ENCODE results near the gene PYROXD2. TPM values are rescaled to one million over a fixed set of nuclear protein-coding genes. Genes with fewer than 3 reads are reported as not detected.
A peak's percentile ranks its signal among the peaks of the same experiment; 100 is the strongest.

PYROXD2 gene
- total RNA-seq, 1 donor from 2014 or later: 5.6 TPM

DNA sequence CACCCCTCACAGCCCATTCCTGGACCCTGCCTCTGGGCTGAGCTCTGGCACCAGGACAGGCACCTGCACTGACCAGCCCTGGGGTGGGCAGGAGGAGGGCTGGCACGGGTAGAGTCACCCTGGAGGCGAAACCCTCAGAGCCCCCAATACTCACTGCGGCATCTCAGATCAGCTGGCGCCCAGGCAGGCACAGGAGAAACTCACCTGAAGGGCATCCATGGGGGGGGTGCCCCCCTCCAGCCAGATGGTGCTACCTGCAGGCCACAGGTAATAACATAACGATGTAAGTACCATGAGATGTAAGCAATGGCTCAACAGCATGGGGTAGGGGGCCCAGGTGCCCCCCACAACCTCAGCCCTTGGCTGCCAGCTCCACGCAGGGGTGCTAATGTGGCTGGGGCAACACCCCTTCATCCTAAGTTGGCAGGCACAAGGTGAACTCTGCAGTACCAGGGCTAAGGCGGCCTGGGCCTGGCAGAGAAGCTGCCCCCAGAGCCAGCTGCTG, 12.1 kb upstream of the PYROXD2 start:
- intact Hi-C loops (cut with DNase I): no loop called here
- H3K27ac ChIP-seq: no peak overlapping the region
- H3K27me3 ChIP-seq: no peaks in the 10 kb centered on the region
- DNase-seq (ENCODE audit: low spot score in 2 of 2): peak in 1 of 2 donors; percentile 59
- H3K36me3 ChIP-seq: peaks cover 51 to 84% of the 10 kb centered on the region in 2 donors
- TF ChIP-seq, protein P1, sequence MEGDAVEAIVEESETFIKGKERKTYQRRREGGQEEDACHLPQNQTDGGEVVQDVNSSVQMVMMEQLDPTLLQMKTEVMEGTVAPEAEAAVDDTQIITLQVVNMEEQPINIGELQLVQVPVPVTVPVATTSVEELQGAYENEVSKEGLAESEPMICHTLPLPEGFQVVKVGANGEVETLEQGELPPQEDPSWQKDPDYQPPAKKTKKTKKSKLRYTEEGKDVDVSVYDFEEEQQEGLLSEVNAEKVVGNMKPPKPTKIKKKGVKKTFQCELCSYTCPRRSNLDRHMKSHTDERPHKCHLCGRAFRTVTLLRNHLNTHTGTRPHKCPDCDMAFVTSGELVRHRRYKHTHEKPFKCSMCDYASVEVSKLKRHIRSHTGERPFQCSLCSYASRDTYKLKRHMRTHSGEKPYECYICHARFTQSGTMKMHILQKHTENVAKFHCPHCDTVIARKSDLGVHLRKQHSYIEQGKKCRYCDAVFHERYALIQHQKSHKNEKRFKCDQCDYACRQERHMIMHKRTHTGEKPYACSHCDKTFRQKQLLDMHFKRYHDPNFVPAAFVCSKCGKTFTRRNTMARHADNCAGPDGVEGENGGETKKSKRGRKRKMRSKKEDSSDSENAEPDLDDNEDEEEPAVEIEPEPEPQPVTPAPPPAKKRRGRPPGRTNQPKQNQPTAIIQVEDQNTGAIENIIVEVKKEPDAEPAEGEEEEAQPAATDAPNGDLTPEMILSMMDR (IDR thresholded peaks at IDR 0.05): no peak
- H3K4me3 ChIP-seq: no peak overlapping the region
- H3K9me3 ChIP-seq: no peaks in the 10 kb centered on the region
- H3K4me1 ChIP-seq: no peaks in the 10 kb centered on the region

DNA sequence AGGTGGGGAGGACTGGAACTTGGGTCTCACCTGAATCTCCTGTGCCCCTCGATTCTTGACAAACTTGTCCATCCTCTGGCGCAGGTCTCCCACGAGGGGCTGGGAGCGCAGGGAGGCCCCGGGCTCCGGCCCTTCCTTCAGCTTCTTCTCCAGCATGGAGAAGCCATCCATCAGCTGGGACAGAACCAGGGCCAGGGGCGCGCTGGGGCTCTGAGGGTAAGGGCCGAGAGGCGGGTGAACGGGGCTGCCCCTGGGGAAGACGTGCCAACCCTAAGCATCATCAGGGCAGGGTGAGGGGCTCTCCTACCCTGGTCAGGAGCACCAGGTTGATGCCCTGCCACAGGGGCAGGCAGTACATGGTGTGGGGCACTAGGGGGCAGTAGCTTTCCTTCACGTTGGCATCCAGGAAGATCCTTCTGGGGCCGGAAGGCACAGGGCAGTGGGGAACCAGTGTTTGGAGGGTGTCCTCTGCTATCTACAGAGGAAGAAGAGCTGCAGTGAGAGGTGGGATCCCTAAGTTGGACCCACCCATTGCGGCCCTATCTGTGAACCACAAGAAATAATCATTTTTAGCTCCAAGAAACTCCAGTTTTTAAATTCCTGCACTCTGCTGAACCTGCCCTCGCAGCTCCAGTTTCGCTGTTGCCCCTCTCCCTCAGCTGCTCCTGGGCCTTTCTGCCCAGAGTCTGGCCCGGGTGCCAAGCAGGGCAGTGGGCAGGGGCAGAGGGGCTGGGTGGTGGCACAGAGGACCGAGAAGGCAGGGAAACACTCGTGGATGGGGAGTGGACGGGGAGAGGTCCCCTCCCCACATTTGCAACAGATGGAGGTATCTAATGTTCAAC, 10.8 kb upstream of the PYROXD2 start:
- H3K4me1 ChIP-seq: no peaks in the 10 kb centered on the region
- peaks cover 42 to 80% of the 10 kb centered on the region in 2 donors for H3K36me3 ChIP-seq
- peak in 1 of 2 donors; percentile 63 for DNase-seq (ENCODE audit: low spot score in 2 of 2)
- H3K9me3 ChIP-seq: no peaks in the 10 kb centered on the region
- H3K27me3 ChIP-seq: no peaks in the 10 kb centered on the region
- no peak overlapping the region for H3K27ac ChIP-seq
- TF ChIP-seq, protein P1 (IDR thresholded peaks at IDR 0.05): peak; percentile 20 to 61 (median 60)
- no peak overlapping the region for H3K4me3 ChIP-seq
- intact Hi-C loops (cut with DNase I): no loop called here

DNA sequence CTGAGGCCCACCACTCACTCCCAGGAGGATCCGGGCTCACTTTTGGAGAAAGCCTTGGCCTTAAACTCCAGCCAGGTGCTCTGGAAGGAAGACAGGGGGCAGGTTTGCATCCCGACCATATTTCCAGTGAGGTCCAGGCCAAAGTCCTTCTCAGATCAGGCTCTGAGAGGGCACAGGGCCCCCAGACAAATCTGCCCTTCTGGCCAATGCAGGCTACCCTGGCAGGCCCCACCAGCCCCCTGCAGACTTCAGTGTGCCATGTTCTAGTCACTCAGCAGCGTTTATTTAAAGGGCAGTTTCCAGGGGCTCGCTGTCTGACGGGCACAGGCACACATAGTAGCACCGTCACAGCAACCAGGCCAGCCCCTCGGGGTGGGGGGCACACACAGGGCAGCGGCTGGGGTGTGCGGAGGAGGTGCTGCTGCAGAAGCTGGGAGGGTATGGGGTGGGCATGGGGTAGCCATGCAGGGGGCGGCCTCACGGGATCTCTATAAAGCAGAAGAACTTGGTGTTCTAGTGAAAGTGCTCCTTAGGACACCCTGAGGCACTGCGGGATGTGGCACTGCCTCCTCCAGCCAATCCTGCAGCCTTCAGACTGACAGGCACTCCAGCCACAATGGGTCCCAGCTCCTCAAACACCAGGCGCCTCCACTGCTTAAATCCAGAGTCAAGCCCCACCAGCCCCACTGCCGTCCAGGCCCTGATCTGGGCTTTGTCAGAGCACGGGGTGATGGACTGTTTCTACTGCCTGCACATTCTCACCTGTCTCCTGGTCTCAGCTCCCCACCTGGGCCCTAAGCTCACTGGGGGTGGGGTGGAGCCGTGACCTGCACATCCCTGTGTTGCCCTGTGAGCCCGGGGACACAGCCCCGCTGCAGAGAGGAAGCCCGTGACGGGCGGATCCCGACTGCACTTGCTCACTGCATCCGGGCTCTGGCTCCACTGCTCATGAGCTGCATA, 9.6 kb upstream of the PYROXD2 start:
- TF ChIP-seq, protein P1 (IDR thresholded peaks at IDR 0.05): no peak
- Histone ChIP-seq H3K9me3 (no peaks in the 10 kb centered on the region), H3K36me3 (peaks cover 39 to 79% of the 10 kb centered on the region in 2 donors), H3K4me3 (no peak overlapping the region), H3K27me3 (no peaks in the 10 kb centered on the region), H3K4me1 (no peaks in the 10 kb centered on the region), H3K27ac (no peak overlapping the region)
- intact Hi-C loops (cut with DNase I): no loop called here
- peak in 1 of 2 donors; percentile 54 for DNase-seq (ENCODE audit: low spot score in 2 of 2)

DNA sequence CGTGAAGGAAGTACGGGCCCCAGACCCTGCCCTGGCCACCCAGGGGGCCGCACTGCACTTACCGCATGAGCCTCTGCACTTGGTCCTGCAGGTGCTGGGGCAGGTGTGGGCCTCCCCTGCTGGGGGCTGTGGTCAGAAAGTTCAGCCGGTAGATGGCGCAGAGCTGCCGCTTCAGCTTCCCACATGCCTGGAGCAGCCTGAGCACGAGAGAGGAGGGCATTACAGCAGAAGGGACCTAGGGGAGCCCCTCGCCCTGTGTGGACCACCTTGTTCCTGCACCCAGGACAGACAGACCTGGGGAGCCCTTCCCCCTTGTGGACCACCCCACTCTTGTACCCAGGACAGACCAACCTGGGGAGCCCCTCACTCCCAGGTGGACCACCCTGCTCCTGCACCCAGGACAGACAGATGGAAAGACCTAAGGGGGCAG, 8.7 kb upstream of the PYROXD2 start:
- intact Hi-C loops (cut with DNase I): no loop called here
- Histone ChIP-seq H3K4me1 (no peaks in the 10 kb centered on the region), H3K27ac (no peak overlapping the region), H3K36me3 (peaks cover 44 to 81% of the 10 kb centered on the region in 2 donors), H3K27me3 (no peaks in the 10 kb centered on the region), H3K4me3 (no peak overlapping the region), H3K9me3 (no peaks in the 10 kb centered on the region)
- peak in 1 of 2 donors; percentile 44 for DNase-seq (ENCODE audit: low spot score in 2 of 2)
- TF ChIP-seq, protein P1 (IDR thresholded peaks at IDR 0.05): no peak

DNA sequence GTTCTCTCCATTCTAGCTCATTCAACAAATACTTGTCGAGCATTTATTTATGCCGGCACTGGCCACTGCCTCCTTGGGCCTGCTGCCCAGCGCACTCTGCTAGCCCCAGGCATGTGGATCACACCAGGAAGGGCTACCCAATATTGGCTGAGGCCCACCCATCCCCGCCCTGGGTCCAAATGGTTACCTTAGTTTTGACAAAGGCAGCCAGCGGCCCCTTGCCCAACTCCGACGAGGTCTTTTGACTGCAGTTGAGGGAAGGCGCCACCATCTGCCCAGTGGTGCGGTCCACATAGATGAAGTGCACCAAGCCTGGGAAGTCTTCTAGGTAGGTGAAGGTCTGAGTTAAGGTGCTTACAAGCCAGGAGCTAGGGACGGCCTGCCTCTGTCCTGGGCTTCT, 7.2 kb upstream of the PYROXD2 start:
- H3K36me3 ChIP-seq: peaks cover 51 to 77% of the 10 kb centered on the region in 2 donors
- peak in 1 of 2 donors; percentile 56 for DNase-seq (ENCODE audit: low spot score in 2 of 2)

More for the DNA sequence above, 7.2 kb upstream of the PYROXD2 start:
- intact Hi-C loops (cut with DNase I): no loop called here
- Histone ChIP-seq H3K4me1 (no peaks in the 10 kb centered on the region), H3K27ac (no peak overlapping the region), H3K27me3 (no peaks in the 10 kb centered on the region), H3K4me3 (no peak overlapping the region), H3K9me3 (no peaks in the 10 kb centered on the region)
- TF ChIP-seq, protein P1 (IDR thresholded peaks at IDR 0.05): no peak

Measured in ascending aorta (tissue), 2 donors.